ENCODE data around the gene GARIN5A.
A peak's percentile ranks its signal among the peaks of the same experiment; 100 is the strongest.

GARIN5A gene

GRCh38 chr19:50428772-50429463 lies 47.7 kb downstream of the GARIN5A start:
- H3K4me3 ChIP-seq (ENCODE audit: low read length) = no peak overlapping the region
- H4K5ac ChIP-seq (ENCODE audit: low read length) = no peak overlapping the region
- no peak overlapping the region for H4K8ac ChIP-seq (ENCODE audit: low read depth, low read length)
- H3K4me1 ChIP-seq (ENCODE audit: control insufficient read depth, low read depth, low read length) = peaks cover 2% of the 10 kb centered on the region
- H3K79me1 ChIP-seq (ENCODE audit: low read length) = no peaks in the 10 kb centered on the region
- no peak overlapping the region for H2BK120ac ChIP-seq (ENCODE audit: low read depth, low read length)
- H3K79me2 ChIP-seq (ENCODE audit: control insufficient read depth, insufficient read depth, low read length) = no peaks in the 10 kb centered on the region
- no peak overlapping the region for H3K4ac ChIP-seq (ENCODE audit: low read depth, low read length)
- no peak overlapping the region for H3K9ac ChIP-seq (ENCODE audit: low read length)
- H3K23ac ChIP-seq (ENCODE audit: low read length) = no peak overlapping the region
- no peak overlapping the region for H2BK15ac ChIP-seq (replicated peaks; ENCODE audit: low read depth)
- no peak overlapping the region for H3K18ac ChIP-seq (ENCODE audit: low read length)
- no peak overlapping the region for H3K4me2 ChIP-seq (ENCODE audit: low read length)
- no peak overlapping the region for H2AK5ac ChIP-seq (ENCODE audit: low read length)
- no peak overlapping the region for H3K27ac ChIP-seq (ENCODE audit: low read depth, low read length)
- DNase-seq = no peak
- no peak overlapping the region for H2BK5ac ChIP-seq (ENCODE audit: low read length)
- no peaks in the 10 kb centered on the region for H3K27me3 ChIP-seq (ENCODE audit: insufficient read depth, low read length, poor library complexity)
- no peak overlapping the region for H3K56ac ChIP-seq (ENCODE audit: low read length)
- H3K36me3 ChIP-seq (ENCODE audit: control insufficient read depth, insufficient read depth, low read length) = no peaks in the 10 kb centered on the region
- no CpG with 5 or more reads among the region's 7 CpGs for WGBS (ENCODE audit: extremely low coverage, insufficient coverage, low lambda C conversion rate)

- Histone ChIP-seq H3K23ac (ENCODE audit: low read length) (no peak overlapping the region), H2BK120ac (ENCODE audit: low read depth, low read length) (no peak overlapping the region), H2BK5ac (ENCODE audit: low read length) (no peak overlapping the region), H3K4me2 (ENCODE audit: low read length) (peak overlapping the region; percentile 11), H4K5ac (ENCODE audit: low read length) (no peak overlapping the region), H3K79me1 (ENCODE audit: low read length) (no peaks in the 10 kb centered on the region), H3K56ac (ENCODE audit: low read length) (peak overlapping the region; percentile 56), H3K27ac (ENCODE audit: low read depth, low read length) (no peak overlapping the region), H2BK15ac (replicated peaks; ENCODE audit: low read depth) (no peak overlapping the region), H3K4ac (ENCODE audit: low read depth, low read length) (no peak overlapping the region), H3K79me2 (ENCODE audit: control insufficient read depth, insufficient read depth, low read length) (no peaks in the 10 kb centered on the region), H4K8ac (ENCODE audit: low read depth, low read length) (no peak overlapping the region), H2AK5ac (ENCODE audit: low read length) (no peak overlapping the region), H3K18ac (ENCODE audit: low read length) (no peak overlapping the region), H3K9ac (ENCODE audit: low read length) (peak overlapping the region; percentile 29), H3K4me1 (ENCODE audit: control insufficient read depth, low read depth, low read length) (peaks cover 2% of the 10 kb centered on the region), H3K4me3 (ENCODE audit: low read length) (no peak overlapping the region), H3K27me3 (ENCODE audit: insufficient read depth, low read length, poor library complexity) (no peaks in the 10 kb centered on the region), H3K36me3 (ENCODE audit: control insufficient read depth, insufficient read depth, low read length) (no peaks in the 10 kb centered on the region)
- WGBS (ENCODE audit: extremely low coverage, insufficient coverage, low lambda C conversion rate) = no CpG with 5 or more reads among the region's 38 CpGs
- peak; percentile 68 for DNase-seq
Observed at GRCh38 chr19:50427997-50428425, 48.6 kb downstream of the GARIN5A start.

- H3K27ac ChIP-seq (ENCODE audit: low read depth, low read length) = no peak overlapping the region
- H3K4me1 ChIP-seq (ENCODE audit: control insufficient read depth, low read depth, low read length) = peaks cover 2% of the 10 kb centered on the region
- H3K23ac ChIP-seq (ENCODE audit: low read length) = no peak overlapping the region
- H2AK5ac ChIP-seq (ENCODE audit: low read length) = no peak overlapping the region
- no peaks in the 10 kb centered on the region for H3K27me3 ChIP-seq (ENCODE audit: insufficient read depth, low read length, poor library complexity)
- no peak overlapping the region for H2BK5ac ChIP-seq (ENCODE audit: low read length)
- H3K79me1 ChIP-seq (ENCODE audit: low read length) = no peaks in the 10 kb centered on the region
- H3K4ac ChIP-seq (ENCODE audit: low read depth, low read length) = no peak overlapping the region
- no peak overlapping the region for H3K9ac ChIP-seq (ENCODE audit: low read length)
- no peak overlapping the region for H3K4me3 ChIP-seq (ENCODE audit: low read length)
- no peak overlapping the region for H3K56ac ChIP-seq (ENCODE audit: low read length)
- H3K4me2 ChIP-seq (ENCODE audit: low read length) = no peak overlapping the region
- H2BK120ac ChIP-seq (ENCODE audit: low read depth, low read length) = no peak overlapping the region
- H3K36me3 ChIP-seq (ENCODE audit: control insufficient read depth, insufficient read depth, low read length) = no peaks in the 10 kb centered on the region
- no peaks in the 10 kb centered on the region for H3K79me2 ChIP-seq (ENCODE audit: control insufficient read depth, insufficient read depth, low read length)
- H4K8ac ChIP-seq (ENCODE audit: low read depth, low read length) = no peak overlapping the region
- no CpG with 5 or more reads among the region's 26 CpGs for WGBS (ENCODE audit: extremely low coverage, insufficient coverage, low lambda C conversion rate)
- H2BK15ac ChIP-seq (replicated peaks; ENCODE audit: low read depth) = no peak overlapping the region
- DNase-seq = no peak
- no peak overlapping the region for H4K5ac ChIP-seq (ENCODE audit: low read length)
- no peak overlapping the region for H3K18ac ChIP-seq (ENCODE audit: low read length)
Observed at GRCh38 chr19:50427318-50427925, 49.2 kb downstream of the GARIN5A start.

GRCh38 chr19:50425581-50425980 lies 51.1 kb downstream of the GARIN5A start:
- H2BK15ac ChIP-seq (replicated peaks; ENCODE audit: low read depth) = no peak overlapping the region
- no peak overlapping the region for H3K27ac ChIP-seq (ENCODE audit: low read depth, low read length)
- no peak overlapping the region for H2BK120ac ChIP-seq (ENCODE audit: low read depth, low read length)
- H4K8ac ChIP-seq (ENCODE audit: low read depth, low read length) = no peak overlapping the region
- no peak overlapping the region for H2BK5ac ChIP-seq (ENCODE audit: low read length)
- no peaks in the 10 kb centered on the region for H3K27me3 ChIP-seq (ENCODE audit: insufficient read depth, low read length, poor library complexity)
- no CpG with 5 or more reads among the region's 7 CpGs for WGBS (ENCODE audit: extremely low coverage, insufficient coverage, low lambda C conversion rate)
- no peak overlapping the region for H3K23ac ChIP-seq (ENCODE audit: low read length)
- no peaks in the 10 kb centered on the region for H3K4me1 ChIP-seq (ENCODE audit: control insufficient read depth, low read depth, low read length)
- no peak overlapping the region for H2AK5ac ChIP-seq (ENCODE audit: low read length)
- DNase-seq = no peak
- no peak overlapping the region for H3K4me2 ChIP-seq (ENCODE audit: low read length)
- no peak overlapping the region for H3K4me3 ChIP-seq (ENCODE audit: low read length)
- no peak overlapping the region for H3K56ac ChIP-seq (ENCODE audit: low read length)
- no peaks in the 10 kb centered on the region for H3K79me2 ChIP-seq (ENCODE audit: control insufficient read depth, insufficient read depth, low read length)
- no peak overlapping the region for H3K9ac ChIP-seq (ENCODE audit: low read length)
- no peaks in the 10 kb centered on the region for H3K36me3 ChIP-seq (ENCODE audit: control insufficient read depth, insufficient read depth, low read length)
- no peaks in the 10 kb centered on the region for H3K79me1 ChIP-seq (ENCODE audit: low read length)
- no peak overlapping the region for H3K4ac ChIP-seq (ENCODE audit: low read depth, low read length)
- no peak overlapping the region for H3K18ac ChIP-seq (ENCODE audit: low read length)
- H4K5ac ChIP-seq (ENCODE audit: low read length) = no peak overlapping the region

- Histone ChIP-seq H3K4me3 (ENCODE audit: low read length) (no peak overlapping the region), H3K36me3 (ENCODE audit: control insufficient read depth, insufficient read depth, low read length) (no peaks in the 10 kb centered on the region), H3K4ac (ENCODE audit: low read depth, low read length) (no peak overlapping the region), H3K4me1 (ENCODE audit: control insufficient read depth, low read depth, low read length) (no peaks in the 10 kb centered on the region), H3K79me2 (ENCODE audit: control insufficient read depth, insufficient read depth, low read length) (no peaks in the 10 kb centered on the region), H3K27me3 (ENCODE audit: insufficient read depth, low read length, poor library complexity) (no peaks in the 10 kb centered on the region), H3K18ac (ENCODE audit: low read length) (no peak overlapping the region), H2BK120ac (ENCODE audit: low read depth, low read length) (no peak overlapping the region), H2AK5ac (ENCODE audit: low read length) (no peak overlapping the region), H2BK5ac (ENCODE audit: low read length) (no peak overlapping the region), H4K5ac (ENCODE audit: low read length) (no peak overlapping the region), H2BK15ac (replicated peaks; ENCODE audit: low read depth) (no peak overlapping the region), H3K23ac (ENCODE audit: low read length) (no peak overlapping the region), H3K27ac (ENCODE audit: low read depth, low read length) (no peak overlapping the region), H3K79me1 (ENCODE audit: low read length) (no peaks in the 10 kb centered on the region), H3K4me2 (ENCODE audit: low read length) (no peak overlapping the region), H3K56ac (ENCODE audit: low read length) (no peak overlapping the region), H3K9ac (ENCODE audit: low read length) (no peak overlapping the region), H4K8ac (ENCODE audit: low read depth, low read length) (no peak overlapping the region)
- no CpG with 5 or more reads among the region's 22 CpGs for WGBS (ENCODE audit: extremely low coverage, insufficient coverage, low lambda C conversion rate)
- no peak for DNase-seq
Observed at GRCh38 chr19:50423279-50424113, 53.2 kb downstream of the GARIN5A start.

Data from mesendoderm (in vitro differentiated cells).